MM.1S (cell line): ENCODE measurements around the gene ACOXL.

ENCODE experiments used
- CTCF ChIP-seq: fragments of 300-600 bp; sonication (generic); IDR thresholded peaks from 2 replicates; pipeline ENCODE4 v1.5.1; 2016; ENCODE audit warnings: antibody characterized with exemption, low read length, mixed read lengths
- EZH2 ChIP-seq: fragments of 300-600 bp; sonication (generic); optimal IDR thresholded peaks from 2 replicates; pipeline ENCODE3; 2017; ENCODE audit warnings: low read depth, mild to moderate bottlenecking, antibody characterized with exemption, low read length, mixed read lengths
- EZH2phosphoT487 ChIP-seq: fragments of 300-600 bp; sonication (generic); IDR thresholded peaks from 2 replicates; pipeline ENCODE4 v1.6.1; 2018; ENCODE audit warnings: antibody characterized with exemption, low read length

GRCh38 chr2:110852051-110852450 is 119.7 kb downstream of the ACOXL start:
- TF ChIP-seq EZH2 (no peak), CTCF (no peak), EZH2phosphoT487 (no peak)
